Thyroid gland (tissue), 4 donors: ENCODE measurements around the gene MBD6.
"Not testable (repeated sequence)": the region's sequence is repeated elsewhere in the genome, so short reads cannot be mapped to it uniquely, and the experiment has no call there.

Experiments
- CTCF ChIP-seq, 6 experiments: fragments of 200-600 bp in 3 of 6; fragments of 450-650 bp in 3 of 6; sonication (generic) in 3 of 6; IDR thresholded peaks; one replicate each; pipeline ENCODE4 v1.5.1; 2016 to 2019; ENCODE audit warnings: antibody characterized with exemption in 6 of 6, mild to moderate bottlenecking in 2 of 6, inconsistent platforms in 1 of 6, moderate library complexity in 1 of 6
- POLR2A ChIP-seq, 2 donors: fragments of 450-650 bp; IDR thresholded peaks; one replicate each; pipeline ENCODE4 v1.6.1; 2017; ENCODE audit warnings: antibody characterized with exemption in 2 of 2, mild to moderate bottlenecking in 2 of 2, moderate library complexity in 1 of 2

- not testable (repeated sequence) for TF ChIP-seq CTCF, POLR2A (IDR thresholded peaks at IDR 0.05)
Observed at GRCh38 chr12:57495051-57495701, 27.4 kb upstream of the MBD6 start.
